Activated T-helper 17 cell treated with anti-CD3 and anti-CD28 coated beads, Interleukin-2, amount 50 U/mL, for 72 hours (primary cell): Measurements from ENCODE around the gene SNX21. TPM values are rescaled to one million over a fixed set of nuclear protein-coding genes. Genes with fewer than 3 reads are reported as not detected.
"Not testable (repeated sequence)": the region's sequence is repeated elsewhere in the genome, so short reads cannot be mapped to it uniquely, and the experiment has no call there.

Source experiments
- ATAC-seq: fragments of 150-1000 bp; cut with Tn5 transposase; replicated peaks from 2 replicates; pipeline ENCODE4 v1.10.0; 2021; ENCODE audit warnings: mild to moderate bottlenecking, moderate library complexity
- H3K27ac Mint-ChIP-seq: one replicate; pipeline ENCODE4 v1.8.0; 2022; ENCODE audit warnings: mixed read lengths
- H3K27me3 Mint-ChIP-seq: one replicate; pipeline ENCODE4 v1.8.0; 2022; ENCODE audit warnings: mixed read lengths
- H3K36me3 Mint-ChIP-seq: one replicate; pipeline ENCODE4 v1.8.0; 2022; ENCODE audit warnings: low read depth, mild to moderate bottlenecking, mixed read lengths
- H3K4me1 Mint-ChIP-seq: one replicate; pipeline ENCODE4 v1.8.0; 2022; ENCODE audit warnings: mixed read lengths
- H3K4me3 Mint-ChIP-seq: one replicate; pipeline ENCODE4 v1.8.0; 2022; ENCODE audit warnings: mild to moderate bottlenecking, mixed read lengths
- H3K9me3 Mint-ChIP-seq: one replicate; pipeline ENCODE4 v1.8.0; 2022; ENCODE audit warnings: mixed read lengths
- total RNA-seq, 2 donors: library from RNA; stranded (reverse); gene quantifications; one replicate each; pipeline ENCODE4 v1.2.3, GENCODE V29; 2022

The SNX21 gene
- total RNA-seq, 2 donors from 2014 or later = 2.2 to 2.6 TPM

DNA sequence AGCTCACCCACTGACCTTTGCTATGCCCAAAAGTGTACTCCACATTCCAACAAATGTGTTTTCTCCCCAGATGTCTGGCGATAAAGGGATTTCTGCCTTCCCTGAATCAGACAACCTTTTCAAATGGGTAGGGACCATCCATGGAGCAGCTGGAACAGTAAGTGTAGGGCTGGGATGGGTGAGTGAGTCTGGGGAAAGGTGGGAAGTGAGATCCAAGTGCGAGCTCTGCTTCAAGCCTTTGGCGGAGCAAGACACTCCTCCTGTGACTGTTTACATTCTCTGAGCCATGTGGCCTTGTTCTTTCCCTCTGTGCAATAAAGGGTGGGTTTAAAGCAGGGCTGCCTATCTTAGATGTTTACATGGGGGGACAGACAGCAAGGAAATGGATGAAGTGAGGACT, 19.3 kb upstream of the SNX21 start:
- Mint-ChIP-seq H3K4me3 (no peak overlapping the region), H3K27me3 (no peaks in the 10 kb centered on the region), H3K4me1 (no peaks in the 10 kb centered on the region), H3K9me3 (no peaks in the 10 kb centered on the region), H3K27ac (no peak overlapping the region), H3K36me3 (peaks cover 74% of the 10 kb centered on the region)
- ATAC-seq = no peak

DNA sequence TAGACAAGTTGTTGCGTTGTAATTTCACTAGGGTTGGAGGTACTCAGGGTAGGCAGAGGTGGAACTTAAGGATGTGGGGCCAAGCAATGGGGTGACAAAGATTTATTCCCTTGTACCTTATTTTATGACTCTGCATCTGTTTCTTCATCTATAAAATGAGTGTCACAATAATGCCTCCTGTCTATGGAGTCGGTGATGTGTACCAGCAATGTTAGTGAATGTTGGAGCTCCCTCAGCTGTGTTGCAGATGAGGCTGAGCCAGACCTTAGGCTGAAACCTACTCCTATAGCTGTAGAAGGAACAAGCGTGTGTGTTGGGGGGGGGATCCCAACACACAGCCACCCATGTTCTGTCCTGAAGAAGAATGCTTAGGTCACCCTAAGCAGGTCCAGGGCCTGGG, 16.6 kb upstream of the SNX21 start:
- no peak for ATAC-seq
- Mint-ChIP-seq H3K9me3 (no peaks in the 10 kb centered on the region), H3K36me3 (peaks cover 47% of the 10 kb centered on the region), H3K4me1 (no peaks in the 10 kb centered on the region), H3K27me3 (peaks cover 1% of the 10 kb centered on the region), H3K4me3 (no peak overlapping the region), H3K27ac (no peak overlapping the region)

GRCh38 chr20:45817376-45818194, 16.0 kb upstream of the SNX21 start:
- no peaks in the 10 kb centered on the region for H3K9me3 Mint-ChIP-seq
- no peak for ATAC-seq
- H3K4me3 Mint-ChIP-seq = no peak overlapping the region
- H3K27me3 Mint-ChIP-seq = peaks cover 6% of the 10 kb centered on the region
- H3K36me3 Mint-ChIP-seq = peaks cover 41% of the 10 kb centered on the region
- peak overlapping the region; percentile 52 for H3K27ac Mint-ChIP-seq
- H3K4me1 Mint-ChIP-seq = no peaks in the 10 kb centered on the region

DNA sequence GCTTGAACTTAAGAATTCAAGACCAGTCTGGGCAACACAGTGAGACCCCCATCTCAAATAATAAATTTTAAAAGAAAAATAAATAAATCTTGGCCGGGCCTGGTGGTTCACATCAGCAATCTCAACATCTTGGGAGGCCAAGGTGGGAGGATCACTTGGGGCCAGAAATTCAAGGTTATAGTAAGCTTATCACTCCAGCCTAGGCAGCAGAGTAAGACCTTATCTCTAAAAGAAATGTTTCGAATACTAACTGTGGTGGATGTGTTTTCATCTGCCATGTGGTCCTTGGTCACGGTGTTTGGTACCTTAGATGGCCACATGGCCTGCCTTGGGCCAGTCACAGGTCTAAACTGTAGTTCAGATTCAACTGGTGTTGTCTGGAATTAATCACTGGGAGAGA, 15.4 kb upstream of the SNX21 start:
- Mint-ChIP-seq H3K36me3 (peaks cover 35% of the 10 kb centered on the region), H3K27me3 (peaks cover 6% of the 10 kb centered on the region), H3K27ac (no peak overlapping the region), H3K9me3 (no peaks in the 10 kb centered on the region), H3K4me1 (no peaks in the 10 kb centered on the region), H3K4me3 (no peak overlapping the region)
- ATAC-seq = no peak

DNA sequence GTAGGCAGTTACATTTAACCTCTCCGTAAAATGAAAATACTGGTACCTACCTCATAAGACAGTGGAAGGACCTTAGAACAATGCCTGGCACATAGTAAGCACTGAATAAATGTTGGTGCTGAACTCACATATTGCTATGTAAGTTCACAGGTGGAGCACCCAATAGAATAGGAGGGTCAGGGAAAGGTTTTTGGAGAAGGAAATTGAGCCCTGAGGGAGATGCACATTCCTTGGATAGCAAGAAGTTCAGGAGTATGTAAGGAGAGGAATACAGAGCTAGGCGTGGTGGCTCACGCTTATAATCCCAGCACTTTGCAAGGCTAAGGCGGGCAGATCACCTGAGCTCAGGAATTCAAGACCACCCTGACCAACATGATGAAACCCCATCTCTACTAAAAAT, 14.1 kb upstream of the SNX21 start:
- Mint-ChIP-seq H3K9me3 (no peaks in the 10 kb centered on the region), H3K4me1 (peaks cover 6% of the 10 kb centered on the region), H3K36me3 (peaks cover 22% of the 10 kb centered on the region), H3K4me3 (no peak overlapping the region), H3K27ac (no peak overlapping the region), H3K27me3 (peaks cover 16% of the 10 kb centered on the region)
- no peak for ATAC-seq

DNA sequence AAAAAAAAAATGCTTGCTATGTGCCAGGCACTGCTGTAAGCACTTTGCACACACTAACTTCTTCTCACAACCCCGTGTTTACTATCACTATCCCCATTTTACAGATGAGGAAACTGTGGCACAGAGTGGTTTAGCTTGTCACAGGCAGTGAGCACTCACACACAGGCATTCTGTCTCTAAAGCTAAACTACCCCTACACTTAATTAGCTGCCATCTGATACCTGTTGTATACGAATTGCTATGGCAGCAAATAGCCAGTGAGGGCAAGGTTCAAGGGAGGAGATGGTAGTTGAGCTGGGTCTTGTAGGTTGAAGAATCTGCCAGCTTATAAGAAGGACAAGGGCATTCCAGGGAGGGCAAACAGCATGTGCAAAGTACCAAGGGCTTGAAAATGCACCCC, 11.7 kb upstream of the SNX21 start:
- H3K36me3 Mint-ChIP-seq = peaks cover 2% of the 10 kb centered on the region
- peaks cover 8% of the 10 kb centered on the region for H3K4me1 Mint-ChIP-seq
- H3K4me3 Mint-ChIP-seq = no peak overlapping the region
- H3K27ac Mint-ChIP-seq = no peak overlapping the region
- no peaks in the 10 kb centered on the region for H3K9me3 Mint-ChIP-seq
- ATAC-seq = no peak
- peaks cover 16% of the 10 kb centered on the region for H3K27me3 Mint-ChIP-seq

GRCh38 chr20:45822857-45823256, 10.7 kb upstream of the SNX21 start:
- Mint-ChIP-seq H3K9me3 (no peaks in the 10 kb centered on the region), H3K4me1 (peaks cover 8% of the 10 kb centered on the region), H3K36me3 (no peaks in the 10 kb centered on the region), H3K4me3 (no peak overlapping the region), H3K27ac (no peak overlapping the region), H3K27me3 (peaks cover 16% of the 10 kb centered on the region)
- ATAC-seq = no peak

- Mint-ChIP-seq H3K27ac (peak overlapping the region; percentile 78), H3K4me1 (peaks cover 8% of the 10 kb centered on the region), H3K9me3 (no peaks in the 10 kb centered on the region), H3K36me3 (no peaks in the 10 kb centered on the region), H3K4me3 (peak overlapping the region; percentile 80), H3K27me3 (peaks cover 16% of the 10 kb centered on the region)
- ATAC-seq = peak; percentile 91
Observed at GRCh38 chr20:45823949-45824835, 9.4 kb upstream of the SNX21 start.

DNA sequence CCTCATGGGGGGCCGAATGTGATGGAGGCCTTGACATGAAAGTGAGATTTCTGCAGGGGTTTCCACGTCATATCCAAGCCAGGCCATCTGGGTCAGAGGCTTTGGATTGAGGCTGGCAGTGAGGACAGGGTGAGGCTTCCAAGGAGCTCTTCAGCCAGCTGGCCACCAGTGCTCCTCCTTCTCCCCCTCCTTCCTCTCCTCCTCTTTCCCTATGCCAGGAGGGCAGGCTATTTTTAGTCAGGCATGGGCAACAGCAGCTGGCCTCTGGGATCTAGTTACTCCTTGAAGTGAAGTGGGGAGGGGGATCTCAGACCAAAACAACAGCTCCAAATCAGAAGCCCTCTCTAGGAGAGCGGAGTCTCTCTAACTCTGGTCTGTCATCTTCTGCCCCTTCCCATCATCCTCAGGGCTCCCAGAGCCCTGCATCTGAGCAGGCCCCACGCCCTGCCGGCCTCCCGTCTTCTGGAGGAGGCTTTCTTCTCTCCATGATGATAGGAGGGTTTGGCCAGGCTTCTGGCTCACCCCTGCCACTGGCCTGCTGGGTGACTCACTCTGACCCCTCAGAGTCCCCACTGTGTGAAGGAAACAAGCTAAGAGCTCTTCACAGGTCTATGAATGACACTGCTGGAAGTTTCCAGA, 7.1 kb upstream of the SNX21 start:
- Mint-ChIP-seq H3K27ac (no peak overlapping the region), H3K36me3 (no peaks in the 10 kb centered on the region), H3K4me3 (no peak overlapping the region), H3K27me3 (peaks cover 16% of the 10 kb centered on the region), H3K9me3 (no peaks in the 10 kb centered on the region), H3K4me1 (peaks cover 8% of the 10 kb centered on the region)
- no peak for ATAC-seq

- Mint-ChIP-seq H3K27ac (no peak within 1 kb of the TSS), H3K4me1 (peaks cover 8% of the 10 kb centered on the region), H3K36me3 (no peaks in the 10 kb centered on the region), H3K27me3 (peaks cover 12% of the 10 kb centered on the region), H3K4me3 (no peak within 1 kb of the TSS), H3K9me3 (no peaks in the 10 kb centered on the region)
- no peak for ATAC-seq
Observed at GRCh38 chr20:45827030-45827652, 6.5 kb upstream of the SNX21 start, which contains the start of gene TNNC2. TNNC2 (minus strand) TSS chr20:45827312; CDS start chr20:45827248, 64 bp downstream.

- Mint-ChIP-seq H3K4me3 (no peak overlapping the region), H3K27ac (no peak overlapping the region), H3K27me3 (peaks cover 9% of the 10 kb centered on the region), H3K4me1 (peaks cover 8% of the 10 kb centered on the region), H3K36me3 (no peaks in the 10 kb centered on the region), H3K9me3 (no peaks in the 10 kb centered on the region)
- no peak for ATAC-seq
Observed at GRCh38 chr20:45827712-45828111, 5.9 kb upstream of the SNX21 start.

GRCh38 chr20:45828589-45828988, 5.0 kb upstream of the SNX21 start:
- H3K9me3 Mint-ChIP-seq = no peaks in the 10 kb centered on the region
- peaks cover 15% of the 10 kb centered on the region for H3K4me1 Mint-ChIP-seq
- H3K27ac Mint-ChIP-seq = no peak overlapping the region
- peaks cover 9% of the 10 kb centered on the region for H3K27me3 Mint-ChIP-seq
- no peak overlapping the region for H3K4me3 Mint-ChIP-seq
- no peaks in the 10 kb centered on the region for H3K36me3 Mint-ChIP-seq
- no peak for ATAC-seq

DNA sequence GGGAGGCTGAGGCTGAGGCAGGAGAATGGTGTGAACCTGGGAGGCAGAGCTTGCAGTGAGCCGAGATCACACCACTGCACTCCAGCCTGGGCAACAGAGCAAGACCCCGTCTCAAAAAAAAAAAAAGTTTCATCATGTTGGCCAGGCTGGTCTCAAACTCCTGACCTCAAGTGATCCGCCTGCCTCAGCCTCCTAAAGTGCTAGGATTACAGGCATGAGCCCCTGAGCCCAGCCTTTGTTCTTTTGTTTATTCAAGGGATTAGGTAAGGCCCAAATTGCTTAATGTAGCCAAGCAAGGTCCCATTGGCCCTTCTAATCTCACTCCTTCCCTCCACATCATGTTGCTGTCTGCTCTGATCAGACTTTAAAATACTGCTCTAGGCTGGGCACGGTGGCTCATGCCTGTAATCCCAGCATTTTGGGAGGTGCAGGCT, 3.9 kb upstream of the SNX21 start:
- not testable (repeated sequence) for H3K36me3 Mint-ChIP-seq, ATAC-seq, H3K27ac Mint-ChIP-seq, H3K4me1 Mint-ChIP-seq, H3K9me3 Mint-ChIP-seq, H3K27me3 Mint-ChIP-seq, H3K4me3 Mint-ChIP-seq

GRCh38 chr20:45832619-45833018, 980 bp upstream of the SNX21 start:
- Mint-ChIP-seq H3K36me3 (no peaks in the 10 kb centered on the region), H3K4me1 (peaks cover 7% of the 10 kb centered on the region), H3K4me3 (peak overlapping the region; percentile 84), H3K27ac (peak overlapping the region; percentile 63), H3K27me3 (no peaks in the 10 kb centered on the region), H3K9me3 (no peaks in the 10 kb centered on the region)
- ATAC-seq = no peak
